HG03571 (cell line): Measurements from ENCODE around the gene CMTM2.
"Not testable (repeated sequence)": the region's sequence is repeated elsewhere in the genome, so short reads cannot be mapped to it uniquely, and the experiment has no call there.

Experiments
- ATAC-seq: cut with Tn5 transposase; IDR thresholded peaks from one replicate; pipeline ENCODE4 v1.9.1; 2021; ENCODE audit not compliant: unreplicated experiment

Gene CMTM2

GRCh38 chr16:66581246-66581952 is 2.1 kb downstream of the CMTM2 start:
- no peak for ATAC-seq

DNA sequence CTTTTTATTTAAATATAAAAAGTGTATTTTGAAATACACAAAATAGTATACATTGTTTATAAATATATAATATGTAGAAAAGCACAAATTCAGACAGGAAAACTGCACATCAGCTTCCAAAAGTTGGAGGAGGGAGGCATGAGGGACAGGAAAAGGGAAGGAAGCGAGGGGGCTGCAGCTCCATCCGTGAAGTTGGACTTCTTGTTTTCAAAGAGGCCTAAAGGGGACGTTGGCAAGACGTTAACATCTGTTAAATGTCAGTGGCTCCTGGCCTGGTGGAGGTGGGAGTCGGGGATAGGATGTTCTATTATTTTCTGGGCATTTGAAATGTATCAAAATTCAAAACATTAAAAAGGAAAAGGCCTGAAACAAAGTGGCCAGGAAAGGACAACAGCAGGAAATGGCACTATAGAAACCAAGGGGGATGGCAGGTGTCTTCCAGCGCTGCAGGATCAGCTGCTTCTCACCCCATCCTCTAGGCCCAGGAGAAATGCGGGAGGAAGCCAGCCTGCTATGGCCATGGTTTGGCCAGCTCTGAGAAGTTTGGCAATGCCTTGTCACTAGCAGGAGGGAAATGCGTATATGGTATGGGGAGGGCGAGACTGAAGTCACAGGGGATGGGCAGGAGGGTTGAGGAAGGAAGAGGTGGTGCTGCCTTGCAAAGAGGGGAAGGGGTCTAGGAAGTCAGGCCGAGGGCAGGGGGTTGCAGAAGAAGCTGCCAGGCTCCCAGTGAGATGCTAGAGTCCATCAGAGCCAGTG is 6.4 kb downstream of the CMTM2 start:
- no peak for ATAC-seq

GRCh38 chr16:66587881-66588600 is 8.8 kb downstream of the CMTM2 start:
- ATAC-seq: no peak

DNA sequence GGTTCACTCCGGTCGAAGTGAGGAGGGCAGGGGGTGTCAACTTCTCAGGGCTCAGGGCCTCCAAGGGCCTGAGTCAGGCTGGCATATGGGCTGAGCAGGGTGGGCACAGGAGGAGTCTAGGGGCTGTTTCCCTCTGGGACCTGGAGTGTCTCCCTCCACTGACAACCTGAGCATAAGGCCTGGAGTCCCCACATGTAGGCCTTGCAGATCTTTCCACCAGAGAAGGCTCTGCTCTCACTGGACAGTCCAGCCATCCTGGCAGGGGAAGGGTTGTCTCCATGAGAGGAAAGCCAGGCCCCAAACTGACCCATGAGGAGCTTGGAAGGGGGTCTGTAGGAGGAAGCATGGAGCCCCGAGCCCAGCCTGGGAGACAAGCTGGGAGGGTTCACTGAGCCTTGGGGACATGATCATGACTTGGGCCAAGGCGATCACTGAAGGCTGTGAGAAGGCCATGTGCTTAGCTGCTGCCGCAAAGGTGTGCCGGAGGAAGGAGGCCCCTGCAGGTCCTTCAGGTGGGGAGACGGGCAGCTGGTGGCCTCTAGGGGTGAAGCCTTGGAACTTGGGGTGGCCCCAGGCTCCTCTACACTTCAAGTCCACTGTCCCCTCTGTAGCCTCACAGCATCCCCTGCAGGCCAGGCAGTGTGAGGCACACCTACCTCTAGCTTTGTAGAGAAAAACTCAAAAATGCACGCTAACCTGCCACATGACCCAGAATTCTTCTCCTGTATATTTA is 9.9 kb downstream of the CMTM2 start:
- ATAC-seq: no peak

- ATAC-seq: no peak
These were observed 11.1 kb downstream of the CMTM2 start for GRCh38 chr16:66590322-66590721.

DNA sequence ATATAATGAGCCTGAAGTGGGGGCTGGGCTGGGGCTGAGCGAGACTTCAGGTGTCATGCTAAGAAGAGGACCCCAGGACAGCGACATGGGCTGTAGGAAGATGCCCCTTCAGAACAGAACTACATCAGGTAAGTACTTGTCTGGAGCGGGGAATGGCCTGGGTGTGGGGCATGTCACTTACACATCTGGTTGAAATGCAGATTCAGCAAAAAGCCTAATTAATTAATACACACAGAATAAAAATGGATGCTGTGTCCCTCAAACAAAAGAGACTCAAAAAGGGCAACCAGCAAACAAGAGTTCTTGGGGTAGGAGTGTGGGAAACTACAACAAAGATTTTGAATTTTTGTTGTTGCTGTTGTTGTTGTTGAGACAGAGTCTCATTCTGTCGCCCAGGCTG is 11.8 kb downstream of the CMTM2 start:
- no peak for ATAC-seq

DNA sequence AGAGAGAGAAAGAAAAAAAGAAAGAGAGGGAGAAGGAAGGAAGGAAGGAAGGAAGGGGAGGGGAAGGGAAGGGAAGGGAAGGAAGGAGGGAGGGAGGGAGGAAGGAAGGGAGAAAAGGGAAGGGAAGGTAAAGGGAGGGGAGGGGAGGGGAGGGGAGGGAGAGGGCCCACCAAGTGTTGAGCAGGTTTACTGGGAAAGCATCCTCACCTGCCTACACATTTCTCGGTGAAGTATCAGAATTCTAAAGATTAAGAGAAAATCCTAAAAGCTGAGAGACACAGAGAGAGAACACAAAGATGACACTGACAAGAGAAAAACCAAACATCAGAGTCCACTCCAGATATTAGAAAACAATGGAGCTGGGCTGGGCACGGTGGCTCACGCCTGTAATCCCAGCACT is 13.0 kb downstream of the CMTM2 start:
- no peak for ATAC-seq

GRCh38 chr16:66592814-66593213 is 13.6 kb downstream of the CMTM2 start:
- ATAC-seq: no peak

- ATAC-seq: no peak
These were observed 15.5 kb downstream of the CMTM2 start for GRCh38 chr16:66594739-66595138.

DNA sequence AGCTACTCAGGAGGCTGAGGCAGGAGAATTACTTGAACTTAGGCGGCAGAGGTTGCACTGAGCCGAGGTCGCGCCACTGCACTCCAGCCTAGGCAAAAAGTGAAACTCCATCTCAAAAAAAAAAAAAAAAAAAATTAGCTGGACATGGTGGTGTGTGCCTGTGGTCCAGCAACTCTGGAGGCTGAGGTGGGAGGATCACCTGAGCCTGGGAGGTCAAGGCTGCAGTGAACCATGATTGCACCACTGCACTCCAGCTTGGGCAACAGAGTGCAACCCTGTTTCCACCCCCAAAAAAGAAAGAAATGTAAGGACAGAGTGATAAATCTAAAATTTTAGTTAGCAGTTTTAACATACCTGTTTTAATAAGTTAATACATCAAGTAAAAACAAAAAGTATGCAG is 17.3 kb downstream of the CMTM2 start:
- not testable (repeated sequence) for ATAC-seq

GRCh38 chr16:66596986-66597848 is 18.0 kb downstream of the CMTM2 start:
- no peak for ATAC-seq

DNA sequence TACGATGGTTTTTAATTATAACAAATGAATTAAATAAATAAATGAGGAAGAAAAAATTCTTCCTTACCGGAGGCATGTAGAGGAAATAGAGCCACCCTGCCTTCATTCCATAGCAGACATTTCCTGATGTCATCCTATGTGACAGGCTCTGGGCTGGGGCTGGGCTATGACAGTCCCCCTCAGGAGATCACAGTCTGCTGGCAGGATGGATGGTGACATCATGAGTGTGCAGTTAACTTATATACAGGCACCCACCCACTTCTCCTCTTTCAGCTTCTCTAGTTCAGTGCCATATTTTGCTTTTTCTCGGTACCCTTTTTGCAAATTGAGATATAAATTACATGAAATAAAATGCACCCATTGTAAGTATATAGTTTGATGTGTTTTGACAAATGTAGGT is 18.8 kb downstream of the CMTM2 start:
- no peak for ATAC-seq

DNA sequence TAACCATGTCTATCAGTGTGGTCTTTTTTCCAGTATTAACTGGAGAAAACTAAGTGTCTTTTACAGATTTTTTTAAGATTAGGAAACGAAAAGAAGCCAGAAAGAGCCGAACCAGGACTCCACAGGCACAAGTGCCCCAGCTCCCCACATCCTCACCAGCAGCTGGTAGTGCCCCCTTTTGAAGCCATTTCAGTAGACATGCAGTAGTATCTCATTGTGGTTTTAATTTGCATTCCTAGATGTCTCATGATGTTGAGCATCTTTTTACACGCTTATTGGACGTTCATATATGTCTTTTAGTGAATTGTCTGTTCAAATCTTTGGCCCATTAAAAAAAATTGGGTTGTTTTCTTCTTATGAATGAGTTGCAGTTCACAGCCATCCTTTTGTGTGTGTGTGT is 20.5 kb downstream of the CMTM2 start:
- no peak for ATAC-seq

DNA sequence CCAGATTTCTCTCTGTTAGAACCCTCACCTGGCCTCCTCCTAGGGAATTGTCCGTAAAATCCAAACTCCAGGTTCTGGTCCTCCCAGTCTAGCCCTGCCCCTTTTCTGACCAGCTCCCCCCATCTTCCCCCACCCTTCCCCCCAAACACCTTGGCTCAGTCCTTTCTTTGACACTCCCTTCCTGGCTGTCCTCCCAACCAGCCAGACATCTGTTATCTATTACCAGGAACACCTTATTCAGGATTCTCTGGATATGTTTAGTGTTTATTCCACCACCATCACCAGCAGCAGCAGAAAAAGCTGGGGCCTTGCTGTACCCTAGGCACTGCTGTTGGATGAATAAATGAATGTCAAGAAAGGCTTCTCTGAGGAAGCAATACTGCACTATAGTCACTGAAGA is 21.2 kb downstream of the CMTM2 start:
- no peak for ATAC-seq

DNA sequence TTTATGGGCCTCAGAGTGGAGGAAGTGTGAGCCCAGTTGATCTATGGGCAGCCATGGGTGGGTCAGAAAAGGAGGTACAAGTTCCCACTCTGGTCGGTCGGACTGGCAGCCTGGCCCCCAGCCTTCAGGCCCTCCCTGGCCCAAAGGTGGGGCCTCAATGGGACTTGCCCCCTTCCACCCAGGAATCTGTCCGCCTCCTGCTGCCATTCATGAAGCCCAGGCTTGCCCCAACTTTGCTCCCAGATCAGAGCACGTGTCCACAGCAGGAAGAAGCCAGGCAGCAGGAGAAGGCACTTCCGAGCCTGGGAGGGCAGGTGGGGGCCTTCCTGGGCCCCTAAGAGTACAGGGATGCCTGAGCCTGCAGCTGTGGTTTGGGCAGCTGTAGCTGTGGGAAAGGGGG is 22.2 kb downstream of the CMTM2 start:
- ATAC-seq: no peak

GRCh38 chr16:66603537-66604375 is 24.5 kb downstream of the CMTM2 start:
- ATAC-seq: no peak

DNA sequence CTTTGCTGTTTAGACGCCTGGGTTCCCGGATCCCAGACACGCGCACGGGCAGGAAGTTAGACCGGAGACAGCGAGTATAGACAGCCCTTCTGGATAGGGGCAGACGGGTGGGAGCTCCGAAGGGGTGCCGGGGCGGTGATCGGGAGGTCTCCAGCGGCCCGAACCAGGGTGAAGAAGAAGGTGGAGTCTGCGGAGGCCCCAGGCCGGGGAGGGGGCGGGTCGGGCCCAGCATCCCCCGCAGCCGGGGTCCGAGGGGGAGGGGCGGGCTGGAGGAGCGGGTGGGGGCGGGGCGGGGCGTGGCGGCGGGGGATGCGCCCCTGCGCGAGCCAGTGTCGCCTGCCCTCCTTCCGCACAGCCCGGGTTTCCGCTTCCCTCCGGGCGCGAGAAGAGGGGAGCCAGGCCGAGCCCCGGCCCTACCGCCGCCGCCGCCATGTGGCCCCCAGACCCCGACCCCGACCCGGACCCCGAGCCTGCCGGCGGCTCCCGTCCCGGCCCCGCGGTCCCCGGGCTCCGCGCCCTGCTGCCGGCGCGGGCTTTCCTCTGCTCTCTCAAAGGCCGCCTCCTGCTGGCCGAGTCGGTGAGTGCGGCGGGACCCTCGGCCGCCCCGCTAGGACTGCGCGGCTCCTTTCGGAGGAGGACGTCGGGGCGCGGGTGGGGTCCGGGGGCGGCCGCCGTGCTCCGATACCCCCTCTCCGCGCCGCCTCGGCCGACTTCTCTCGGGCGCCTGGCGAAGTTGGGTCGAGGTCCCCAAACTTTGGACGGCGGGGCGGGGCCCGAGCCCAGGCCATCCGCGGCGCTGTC is 25.3 kb downstream of the CMTM2 start, which contains the start of gene CMTM3:
Gene CMTM3, plus strand, starts transcription at position 329 of the 801 bp plus-strand sequence. Its CDS starts 102 bp downstream, at position 431.
- ATAC-seq: peak; percentile 42

DNA sequence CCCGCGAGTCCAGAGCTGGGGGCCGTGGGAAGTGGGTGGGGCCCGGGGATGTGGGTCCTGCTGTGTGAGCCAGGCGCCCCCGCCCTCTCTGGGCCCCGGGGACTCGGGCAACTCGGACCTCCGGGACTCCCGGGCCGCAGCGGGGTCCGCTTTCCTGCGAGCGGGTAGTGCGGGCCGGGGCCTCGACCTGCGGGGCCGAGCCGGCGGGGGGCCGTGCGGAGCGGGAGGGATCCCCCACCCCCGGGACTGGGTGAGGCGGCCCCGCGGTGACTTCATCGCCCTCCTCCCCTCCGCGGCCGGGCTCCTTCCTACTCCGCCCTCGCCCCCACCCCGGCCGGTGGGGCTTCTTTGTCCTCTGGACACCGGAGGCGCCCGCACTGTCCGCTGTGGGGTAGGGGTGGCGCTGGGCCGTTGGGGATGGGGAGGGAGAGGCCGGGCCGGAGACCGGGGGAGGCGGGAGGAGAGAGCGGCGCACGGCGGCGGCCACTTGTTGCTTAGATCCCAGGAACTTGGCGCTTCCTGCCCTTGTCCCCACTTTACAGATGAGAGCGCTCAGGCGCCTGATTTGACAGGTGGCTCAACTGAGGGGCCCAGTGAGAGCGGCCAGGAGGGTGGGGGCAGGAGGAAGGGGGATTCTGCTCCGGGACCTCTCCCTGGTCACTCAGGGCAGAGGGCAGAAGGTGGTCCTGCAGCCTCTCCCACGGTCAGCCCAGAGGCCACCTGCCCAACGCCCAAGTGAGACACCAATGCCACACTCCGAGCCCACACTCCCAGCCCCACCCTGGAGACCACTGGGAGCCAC is 26.1 kb downstream of the CMTM2 start:
- ATAC-seq: peak; percentile 2
